Activated T-cell treated with anti-CD3 and anti-CD28 coated beads for 48 hours (primary cell): ENCODE results near the gene B3GALT2.

ENCODE experiments used
- DNase-seq: peaks from one replicate; pipeline ENCODE4 v3.0.0-alpha.2; 2020; ENCODE audit warnings: low read depth

B3GALT2 gene

GRCh38 chr1:193181985-193182384 lies 4.4 kb downstream of the B3GALT2 start:
- no peak for DNase-seq

- DNase-seq, result no peak
Measured at GRCh38 chr1:193181536-193181935, 4.9 kb downstream of the B3GALT2 start.

GRCh38 chr1:193179094-193179493 lies 7.3 kb downstream of the B3GALT2 start:
- no peak for DNase-seq

GRCh38 chr1:193176788-193177187 lies 9.6 kb downstream of the B3GALT2 start:
- DNase-seq, result no peak

GRCh38 chr1:193176113-193176512 lies 10.3 kb downstream of the B3GALT2 start:
- DNase-seq, result no peak

GRCh38 chr1:193157360-193157759 lies 29.1 kb downstream of the B3GALT2 start:
- no peak for DNase-seq

GRCh38 chr1:193156822-193157142 lies 29.6 kb downstream of the B3GALT2 start:
- no peak for DNase-seq

GRCh38 chr1:193156117-193156821 lies 30.1 kb downstream of the B3GALT2 start:
- DNase-seq, result no peak

GRCh38 chr1:193144999-193145398 lies 41.4 kb downstream of the B3GALT2 start:
- no peak for DNase-seq

- no peak for DNase-seq
Measured at GRCh38 chr1:193144361-193144938, 42.0 kb downstream of the B3GALT2 start.

- no peak for DNase-seq
Measured at GRCh38 chr1:193143285-193143684, 43.1 kb downstream of the B3GALT2 start.

GRCh38 chr1:193142409-193142808 lies 44.0 kb downstream of the B3GALT2 start:
- DNase-seq, result no peak

- DNase-seq, result no peak
Measured at GRCh38 chr1:193141804-193142203, 44.6 kb downstream of the B3GALT2 start.

GRCh38 chr1:193140254-193140653 lies 46.2 kb downstream of the B3GALT2 start:
- no peak for DNase-seq

GRCh38 chr1:193131266-193131860 lies 55.0 kb downstream of the B3GALT2 start:
- no peak for DNase-seq
